ENCODE measurements around the gene PTPRD. TPM values are rescaled to one million over a fixed set of nuclear protein-coding genes. Genes with fewer than 3 reads are reported as not detected.
"Not testable (repeated sequence)": the region's sequence is repeated elsewhere in the genome, so short reads cannot be mapped to it uniquely, and the experiment has no call there.

The PTPRD gene
- total RNA-seq, 2 experiments from 2014 or later, result not detected

- Mint-ChIP-seq H3K4me1 (no peaks in the 10 kb centered on the region), H3K9me3 (no peaks in the 10 kb centered on the region), H3K27ac (no peak overlapping the region), H3K27me3 (no peaks in the 10 kb centered on the region), H3K36me3 (ENCODE audit: low read depth) (no peaks in the 10 kb centered on the region), H3K4me3 (no peak overlapping the region)
- ChIA-PET POLR2A (no interaction called here), CTCF (no interaction called here)
- DNase-seq, result no peak
These were observed 1259.8 kb downstream of the PTPRD start for GRCh38 chr9:9352877-9353481.

GRCh38 chr9:9341203-9341602 lies 1271.6 kb downstream of the PTPRD start:
- POLR2A ChIA-PET, result no interaction called here
- no peak for DNase-seq
- no peaks in the 10 kb centered on the region for H3K27me3 Mint-ChIP-seq
- H3K9me3 Mint-ChIP-seq, result peaks cover 4% of the 10 kb centered on the region
- no peaks in the 10 kb centered on the region for H3K4me1 Mint-ChIP-seq
- H3K36me3 Mint-ChIP-seq (ENCODE audit: low read depth), result no peaks in the 10 kb centered on the region
- CTCF ChIA-PET, result no interaction called here
- H3K27ac Mint-ChIP-seq, result no peak overlapping the region
- H3K4me3 Mint-ChIP-seq, result no peak overlapping the region

- no peaks in the 10 kb centered on the region for H3K27me3 Mint-ChIP-seq
- no peak overlapping the region for H3K4me3 Mint-ChIP-seq
- H3K4me1 Mint-ChIP-seq, result no peaks in the 10 kb centered on the region
- H3K9me3 Mint-ChIP-seq, result no peaks in the 10 kb centered on the region
- ChIA-PET CTCF (no interaction called here), POLR2A (no interaction called here)
- H3K27ac Mint-ChIP-seq, result no peak overlapping the region
- no peak for DNase-seq
- no peaks in the 10 kb centered on the region for H3K36me3 Mint-ChIP-seq (ENCODE audit: low read depth)
These were observed 1275.7 kb downstream of the PTPRD start for GRCh38 chr9:9337129-9337528.

- DNase-seq, result no peak
- H3K9me3 Mint-ChIP-seq, result peaks cover 7% of the 10 kb centered on the region
- no peak overlapping the region for H3K27ac Mint-ChIP-seq
- no peaks in the 10 kb centered on the region for H3K36me3 Mint-ChIP-seq (ENCODE audit: low read depth)
- CTCF ChIA-PET, result no interaction called here
- no peaks in the 10 kb centered on the region for H3K27me3 Mint-ChIP-seq
- H3K4me1 Mint-ChIP-seq, result no peaks in the 10 kb centered on the region
- POLR2A ChIA-PET, result no interaction called here
- H3K4me3 Mint-ChIP-seq, result no peak overlapping the region
These were observed 1286.1 kb downstream of the PTPRD start for GRCh38 chr9:9326749-9327148.

- DNase-seq, result no peak
- H3K4me3 Mint-ChIP-seq, result no peak overlapping the region
- CTCF ChIA-PET, result no interaction called here
- H3K4me1 Mint-ChIP-seq, result no peaks in the 10 kb centered on the region
- H3K9me3 Mint-ChIP-seq, result peaks cover 2% of the 10 kb centered on the region
- H3K27ac Mint-ChIP-seq, result no peak overlapping the region
- POLR2A ChIA-PET, result no interaction called here
- no peaks in the 10 kb centered on the region for H3K36me3 Mint-ChIP-seq (ENCODE audit: low read depth)
- no peaks in the 10 kb centered on the region for H3K27me3 Mint-ChIP-seq
These were observed 1293.8 kb downstream of the PTPRD start for GRCh38 chr9:9319007-9319406.

GRCh38 chr9:9310743-9311142 lies 1302.1 kb downstream of the PTPRD start:
- H3K4me3 Mint-ChIP-seq; H3K4me1 Mint-ChIP-seq; CTCF ChIA-PET; H3K27ac Mint-ChIP-seq; H3K27me3 Mint-ChIP-seq; POLR2A ChIA-PET; H3K9me3 Mint-ChIP-seq; DNase-seq; H3K36me3 Mint-ChIP-seq (ENCODE audit: low read depth): not testable (repeated sequence)

GRCh38 chr9:9305600-9305999 lies 1307.2 kb downstream of the PTPRD start:
- Mint-ChIP-seq H3K9me3 (peaks cover 3% of the 10 kb centered on the region), H3K36me3 (ENCODE audit: low read depth) (no peaks in the 10 kb centered on the region), H3K4me1 (no peaks in the 10 kb centered on the region), H3K27me3 (no peaks in the 10 kb centered on the region), H3K4me3 (no peak overlapping the region), H3K27ac (no peak overlapping the region)
- DNase-seq, result no peak
- ChIA-PET POLR2A (no interaction called here), CTCF (no interaction called here)

GRCh38 chr9:9299134-9299533 lies 1313.7 kb downstream of the PTPRD start:
- ChIA-PET CTCF (no interaction called here), POLR2A (no interaction called here)
- Mint-ChIP-seq H3K4me3 (no peak overlapping the region), H3K4me1 (no peaks in the 10 kb centered on the region), H3K27me3 (no peaks in the 10 kb centered on the region), H3K27ac (no peak overlapping the region), H3K36me3 (ENCODE audit: low read depth) (no peaks in the 10 kb centered on the region), H3K9me3 (no peaks in the 10 kb centered on the region)
- no peak for DNase-seq

- no peak for DNase-seq
- ChIA-PET POLR2A (no interaction called here), CTCF (no interaction called here)
- Mint-ChIP-seq H3K27ac (no peak overlapping the region), H3K27me3 (no peaks in the 10 kb centered on the region), H3K4me1 (no peaks in the 10 kb centered on the region), H3K4me3 (no peak overlapping the region), H3K36me3 (ENCODE audit: low read depth) (no peaks in the 10 kb centered on the region), H3K9me3 (peaks cover 3% of the 10 kb centered on the region)
These were observed 1326.8 kb downstream of the PTPRD start for GRCh38 chr9:9286001-9286400.

- CTCF ChIA-PET, result no interaction called here
- H3K9me3 Mint-ChIP-seq, result peaks cover 3% of the 10 kb centered on the region
These were observed 1328.6 kb downstream of the PTPRD start for GRCh38 chr9:9284201-9284600.

GRCh38 chr9:9283159-9283986 lies 1329.4 kb downstream of the PTPRD start:
- H3K36me3 Mint-ChIP-seq (ENCODE audit: low read depth), result no peaks in the 10 kb centered on the region
- no peak overlapping the region for H3K4me3 Mint-ChIP-seq
- no peak overlapping the region for H3K27ac Mint-ChIP-seq
- H3K9me3 Mint-ChIP-seq, result peaks cover 3% of the 10 kb centered on the region
- no peaks in the 10 kb centered on the region for H3K27me3 Mint-ChIP-seq
- no peak for DNase-seq
- ChIA-PET POLR2A (no interaction called here), CTCF (interaction anchor here (0.6 kb wide), 1 partner anchor 16 kb away, joined by 3 read pairs; no protein-coding TSS in a partner anchor)
- H3K4me1 Mint-ChIP-seq, result no peaks in the 10 kb centered on the region

More at GRCh38 chr9:9284201-9284600, 1328.6 kb downstream of the PTPRD start:
- no peak overlapping the region for H3K27ac Mint-ChIP-seq
- DNase-seq, result no peak
- no peaks in the 10 kb centered on the region for H3K4me1 Mint-ChIP-seq
- POLR2A ChIA-PET, result no interaction called here
- no peaks in the 10 kb centered on the region for H3K36me3 Mint-ChIP-seq (ENCODE audit: low read depth)
- H3K27me3 Mint-ChIP-seq, result no peaks in the 10 kb centered on the region
- no peak overlapping the region for H3K4me3 Mint-ChIP-seq

GRCh38 chr9:9275601-9276000 lies 1337.2 kb downstream of the PTPRD start:
- Mint-ChIP-seq H3K4me1 (no peaks in the 10 kb centered on the region), H3K27ac (no peak overlapping the region), H3K9me3 (peaks cover under 1% of the 10 kb centered on the region), H3K36me3 (ENCODE audit: low read depth) (no peaks in the 10 kb centered on the region), H3K4me3 (no peak overlapping the region), H3K27me3 (no peaks in the 10 kb centered on the region)
- no peak for DNase-seq
- CTCF ChIA-PET, result no interaction called here
- POLR2A ChIA-PET, result no interaction called here

- CTCF ChIA-PET, result no interaction called here
These were observed 1354.8 kb downstream of the PTPRD start for GRCh38 chr9:9257999-9258498.

GRCh38 chr9:9246726-9247125 lies 1366.1 kb downstream of the PTPRD start:
- ChIA-PET POLR2A (no interaction called here), CTCF (no interaction called here)
- no peaks in the 10 kb centered on the region for H3K4me1 Mint-ChIP-seq
- H3K4me3 Mint-ChIP-seq, result no peak overlapping the region
- no peaks in the 10 kb centered on the region for H3K9me3 Mint-ChIP-seq
- no peaks in the 10 kb centered on the region for H3K36me3 Mint-ChIP-seq (ENCODE audit: low read depth)
- H3K27me3 Mint-ChIP-seq, result no peaks in the 10 kb centered on the region
- no peak overlapping the region for H3K27ac Mint-ChIP-seq
- DNase-seq, result no peak

More at GRCh38 chr9:9257999-9258498, 1354.8 kb downstream of the PTPRD start:
- Mint-ChIP-seq H3K4me3 (no peak overlapping the region), H3K27me3 (no peaks in the 10 kb centered on the region), H3K9me3 (peaks cover 3% of the 10 kb centered on the region), H3K4me1 (no peaks in the 10 kb centered on the region), H3K36me3 (ENCODE audit: low read depth) (no peaks in the 10 kb centered on the region), H3K27ac (no peak overlapping the region)
- POLR2A ChIA-PET, result no interaction called here
- no peak for DNase-seq

Measured in activated CD4-positive, alpha-beta memory T cell treated with anti-CD3 and anti-CD28 coated beads, Interleukin-2, amount 10 ng/mL, durations not matched to agents 7 days and 5 days (primary cell).